Hepatocyte (in vitro differentiated cells): Measurements from ENCODE around the gene TPBGL.

ENCODE experiments used
- CTCF ChIP-seq: fragments of 200-600 bp; sonication (generic); IDR thresholded peaks from 2 replicates; pipeline ENCODE4 v1.5.1; 2016; ENCODE audit warnings: antibody characterized with exemption, mild to moderate bottlenecking; ENCODE audit not compliant: poor library complexity
- EZH2phosphoT487 ChIP-seq: fragments of 200-600 bp; sonication (generic); IDR thresholded peaks from one replicate; pipeline ENCODE4 v1.6.1; 2018; ENCODE audit warnings: antibody characterized with exemption, mild to moderate bottlenecking, low read depth, moderate library complexity; ENCODE audit not compliant: unreplicated experiment, severe bottlenecking

- TF ChIP-seq CTCF, result peak; percentile 34
- TF ChIP-seq EZH2phosphoT487, result no peak
Measured at GRCh38 chr11:75270896-75271418, 30.4 kb downstream of the TPBGL start.
